Bronchial epithelial cell (primary cell): Measurements from ENCODE around the gene TPRN. TPM values are rescaled to one million over a fixed set of nuclear protein-coding genes. Genes with fewer than 3 reads are reported as not detected.

Experiments
- DNase-seq: peaks from one replicate; pipeline ENCODE4 v3.0.0-alpha.2; 2010; ENCODE audit warnings: low read depth
- FAIRE-seq: peaks from 2 replicates; lab custom pipeline; 2011; peaks lifted over from hg19 to GRCh38; lab: Jason Lieb, UNC
- H3K27me3 ChIP-seq: 2 replicates; pipeline ENCODE4 v1.5.1; 2011; ENCODE audit warnings: low read length; ENCODE audit not compliant: control insufficient read depth, insufficient read depth
- H3K36me3 ChIP-seq: 2 replicates; pipeline ENCODE4 v1.5.1; 2011; ENCODE audit warnings: low read length; ENCODE audit not compliant: control insufficient read depth, insufficient read depth
- H3K4me3 ChIP-seq: 2 replicates; pipeline ENCODE4 v1.5.1; 2011; ENCODE audit warnings: mild to moderate bottlenecking, low read depth, low read length, control low read depth
- CTCF ChIP-seq: IDR thresholded peaks from 2 replicates; pipeline ENCODE4 v1.5.1; 2011; ENCODE audit warnings: mild to moderate bottlenecking, moderate library complexity, low read length, control low read depth, inconsistent platforms; ENCODE audit not compliant: insufficient read depth, severe bottlenecking
- total RNA-seq: library from RNA; depleted of rRNA; stranded (reverse); fragments of >200 nt; gene quantifications from 2 replicates; pipeline ENCODE4 v1.2.1, GENCODE V29; 2014

TPRN gene
- total RNA-seq, 1 donor from 2014 or later = 3.2 TPM

GRCh38 chr9:137232510-137232909 is 32.0 kb upstream of the TPRN start:
- TF ChIP-seq CTCF = no peak
- H3K27me3 ChIP-seq = peaks cover 2% of the 10 kb centered on the region
- FAIRE-seq (no peak), DNase-seq (no peak)
- no peak overlapping the region for H3K4me3 ChIP-seq
- H3K36me3 ChIP-seq = no peaks in the 10 kb centered on the region

GRCh38 chr9:137232101-137232500 is 31.6 kb upstream of the TPRN start:
- DNase-seq = no peak
- peaks cover 2% of the 10 kb centered on the region for H3K27me3 ChIP-seq
- H3K4me3 ChIP-seq = no peak overlapping the region
- no peak for TF ChIP-seq CTCF
- no peak for FAIRE-seq
- H3K36me3 ChIP-seq = no peaks in the 10 kb centered on the region

- FAIRE-seq (no peak), DNase-seq (no peak)
- Histone ChIP-seq H3K36me3 (no peaks in the 10 kb centered on the region), H3K27me3 (peaks cover 2% of the 10 kb centered on the region), H3K4me3 (no peak overlapping the region)
- TF ChIP-seq CTCF = no peak
Measured at GRCh38 chr9:137231372-137232039, 31.0 kb upstream of the TPRN start.

GRCh38 chr9:137230705-137231371 is 30.3 kb upstream of the TPRN start, which contains the start of gene SLC34A3:
TSS of gene SLC34A3 (plus strand) at chr9:137230901. CDS start at chr9:137231703, 802 bp downstream.
- Histone ChIP-seq H3K4me3 (no peak within 1 kb of the TSS), H3K27me3 (peaks cover 2% of the 10 kb centered on the region), H3K36me3 (no peaks in the 10 kb centered on the region)
- DNase-seq = no peak
- no peak for FAIRE-seq
- no peak for TF ChIP-seq CTCF

GRCh38 chr9:137229903-137230704 is 29.6 kb upstream of the TPRN start:
- Histone ChIP-seq H3K36me3 (no peaks in the 10 kb centered on the region), H3K27me3 (peaks cover 2% of the 10 kb centered on the region), H3K4me3 (no peak overlapping the region)
- no peak for DNase-seq
- no peak for TF ChIP-seq CTCF
- FAIRE-seq = no peak
